Esophagus squamous epithelium (tissue), 4 donors: Measurements from ENCODE around the gene RPL26.

Source experiments
- CTCF ChIP-seq, 6 experiments: fragments of 450-650 bp in 4 of 6; fragments of 200-600 bp in 2 of 6; sonication (generic) in 2 of 6; IDR thresholded peaks; one replicate each; pipeline ENCODE4 v1.5.1; 2016 to 2019; ENCODE audit warnings: antibody characterized with exemption in 6 of 6, mild to moderate bottlenecking in 4 of 6, moderate library complexity in 4 of 6
- POLR2A ChIP-seq, 4 donors: fragments of 450-650 bp; IDR thresholded peaks; one replicate each; pipeline ENCODE4 v1.6.1; 2017; ENCODE audit warnings: antibody characterized with exemption in 4 of 4, mild to moderate bottlenecking in 4 of 4, moderate library complexity in 3 of 4

- no peak for TF ChIP-seq CTCF (IDR thresholded peaks at IDR 0.05)
- TF ChIP-seq POLR2A (IDR thresholded peaks at IDR 0.05) = no peak
Observed at GRCh38 chr17:8354236-8354635, 28.8 kb downstream of the RPL26 start.
